ENCODE results near the gene TEDC1.

TEDC1 gene

GRCh38 chr14:105473033-105473676 is 17.9 kb upstream of the TEDC1 start:
- DNase-seq (ENCODE audit: low read depth in 2 of 2): no peak

- peak in 1 of 2 donors; percentile 59 for DNase-seq (ENCODE audit: low read depth in 2 of 2)
Observed at GRCh38 chr14:105473677-105474482, 17.2 kb upstream of the TEDC1 start.

GRCh38 chr14:105474483-105475268 is 16.4 kb upstream of the TEDC1 start, which contains the start of gene CRIP2:
Gene CRIP2 (plus strand): TSS chr14:105474821. CDS start chr14:105474863, 42 bp downstream.
- no peak for DNase-seq (ENCODE audit: low read depth in 2 of 2)

GRCh38 chr14:105475269-105476096 is 15.6 kb upstream of the TEDC1 start:
- no peak for DNase-seq (ENCODE audit: low read depth in 2 of 2)

- no peak for DNase-seq (ENCODE audit: low read depth in 2 of 2)
Observed at GRCh38 chr14:105476097-105476830, 14.8 kb upstream of the TEDC1 start.

DNA sequence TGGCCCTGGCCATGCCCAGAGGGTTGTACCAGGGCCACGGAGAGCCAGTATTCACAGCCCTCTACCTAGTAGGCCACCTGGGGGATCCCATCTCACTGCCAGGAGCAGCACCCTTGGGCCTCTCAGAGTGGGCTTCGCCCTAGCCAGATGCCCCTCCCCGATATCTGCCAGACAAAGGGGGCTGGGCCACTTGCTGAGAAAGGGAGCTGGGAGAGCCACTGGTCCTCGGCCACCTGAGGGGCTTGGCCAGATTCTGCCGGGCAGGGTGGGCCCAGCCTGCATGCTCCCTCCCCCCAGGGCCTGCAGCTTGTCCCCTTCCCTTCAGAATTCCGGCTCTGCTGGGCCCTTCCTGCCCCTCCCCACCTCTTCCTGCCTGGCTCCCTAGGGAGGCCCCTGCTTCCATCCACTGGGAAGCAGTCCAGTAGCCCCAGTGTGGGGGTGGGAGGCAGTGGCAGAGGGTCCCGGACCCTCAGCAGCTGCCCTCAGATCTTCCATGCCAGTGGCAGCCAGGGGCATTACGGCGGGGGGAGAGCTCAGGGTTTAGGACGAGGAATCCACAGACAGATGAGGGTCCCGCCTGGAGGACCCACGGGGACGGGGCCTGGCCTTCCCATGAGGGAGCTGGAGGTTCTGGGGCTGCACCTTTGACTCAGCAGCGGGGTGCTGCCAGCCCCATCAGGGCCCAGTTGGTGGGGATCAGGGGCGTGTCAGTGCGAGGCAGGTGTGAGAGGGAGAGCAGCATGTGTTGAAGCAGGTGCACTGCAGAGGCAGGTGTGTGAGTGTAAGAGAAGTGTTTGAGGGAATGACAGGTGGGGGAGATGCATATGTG is 14.0 kb upstream of the TEDC1 start:
- no peak for DNase-seq (ENCODE audit: low read depth in 2 of 2)

- no peak for DNase-seq (ENCODE audit: low read depth in 2 of 2)
Observed at GRCh38 chr14:105477660-105478397, 13.2 kb upstream of the TEDC1 start.

GRCh38 chr14:105478398-105479251 is 12.4 kb upstream of the TEDC1 start:
- DNase-seq (ENCODE audit: low read depth in 2 of 2): no peak

- no peak for DNase-seq (ENCODE audit: low read depth in 2 of 2)
Observed at GRCh38 chr14:105479431-105480158, 11.5 kb upstream of the TEDC1 start.

DNA sequence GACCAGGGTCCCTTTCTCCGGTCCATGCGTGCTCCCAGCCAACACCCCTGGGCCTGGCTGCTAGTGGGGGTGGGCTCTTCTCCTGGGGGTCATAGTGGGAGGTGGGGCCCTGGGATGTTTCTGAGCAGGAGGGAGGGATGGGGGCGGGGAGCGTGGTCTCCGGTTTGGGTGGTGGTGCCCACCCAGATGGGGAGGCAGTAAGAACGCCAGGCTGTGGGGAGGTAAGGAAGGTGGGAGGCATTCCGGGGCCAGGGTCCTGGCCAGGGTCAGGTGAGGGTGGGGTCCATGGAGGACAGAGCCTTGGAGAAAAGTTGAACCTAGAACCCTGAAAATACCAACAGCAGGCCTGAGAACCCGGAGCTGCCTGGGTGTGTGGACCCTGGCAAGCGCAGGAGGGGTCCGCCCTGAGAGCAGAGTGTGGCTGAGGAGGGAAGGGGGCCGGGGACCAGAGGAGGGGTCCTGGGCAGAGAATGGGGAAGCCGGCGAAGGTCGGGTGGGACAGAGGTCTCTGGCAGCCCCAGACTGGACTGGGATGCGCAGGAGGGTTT is 10.8 kb upstream of the TEDC1 start:
- DNase-seq (ENCODE audit: low read depth in 2 of 2): no peak

DNA sequence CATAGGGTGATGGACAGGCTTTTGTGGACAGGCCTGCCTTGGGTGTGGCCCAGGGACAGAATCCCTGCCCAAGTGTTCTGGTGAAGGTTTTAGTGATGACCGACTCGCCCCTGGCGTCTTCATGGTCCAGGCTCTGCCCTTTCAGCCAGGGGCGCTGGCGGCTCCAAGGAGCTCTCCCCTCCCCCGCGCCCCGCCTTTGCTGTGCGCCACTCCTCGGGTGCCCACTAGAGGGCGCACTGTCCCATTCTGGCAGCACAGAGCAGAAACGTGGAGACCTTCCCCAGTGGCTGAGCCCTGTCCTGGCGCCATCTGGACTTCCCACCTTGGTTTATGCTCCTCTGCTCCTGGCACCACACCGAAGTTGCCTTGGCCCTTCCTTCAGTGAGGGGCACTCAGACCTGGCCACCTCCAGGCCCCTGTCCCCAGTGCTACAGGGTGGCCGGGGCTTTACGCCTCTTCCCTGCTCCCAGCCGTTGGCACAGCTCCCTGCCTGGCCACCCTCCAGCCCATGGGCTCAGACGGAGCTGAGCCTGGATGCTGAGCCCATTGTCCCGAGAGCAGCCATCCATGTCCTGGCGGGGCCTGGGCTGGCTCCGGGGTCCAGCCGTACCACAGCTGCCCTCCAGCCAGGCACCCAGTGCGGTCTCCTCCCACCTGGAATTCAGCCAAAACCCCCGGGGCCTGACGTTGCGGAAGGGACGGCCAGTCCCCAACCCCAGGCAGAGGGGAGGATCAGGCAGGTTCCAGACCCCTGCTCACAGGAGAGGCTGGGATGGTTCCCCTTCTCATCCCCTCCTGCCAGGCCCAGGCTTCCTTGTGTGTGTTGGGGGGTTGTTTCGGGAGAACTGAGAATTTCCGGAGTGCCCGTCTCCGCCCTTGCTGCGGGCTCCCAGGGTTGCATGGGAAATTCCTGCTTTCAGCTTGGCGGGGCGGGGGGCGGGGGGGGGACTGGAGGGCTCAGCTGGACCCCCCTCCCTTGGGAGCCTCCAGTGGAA is 9.9 kb upstream of the TEDC1 start:
- peak; percentile 83 to 91 for DNase-seq (ENCODE audit: low read depth in 2 of 2)

- peak; percentile 82 to 89 for DNase-seq (ENCODE audit: low read depth in 2 of 2)
Observed at GRCh38 chr14:105481886-105482457, 9.1 kb upstream of the TEDC1 start.

DNA sequence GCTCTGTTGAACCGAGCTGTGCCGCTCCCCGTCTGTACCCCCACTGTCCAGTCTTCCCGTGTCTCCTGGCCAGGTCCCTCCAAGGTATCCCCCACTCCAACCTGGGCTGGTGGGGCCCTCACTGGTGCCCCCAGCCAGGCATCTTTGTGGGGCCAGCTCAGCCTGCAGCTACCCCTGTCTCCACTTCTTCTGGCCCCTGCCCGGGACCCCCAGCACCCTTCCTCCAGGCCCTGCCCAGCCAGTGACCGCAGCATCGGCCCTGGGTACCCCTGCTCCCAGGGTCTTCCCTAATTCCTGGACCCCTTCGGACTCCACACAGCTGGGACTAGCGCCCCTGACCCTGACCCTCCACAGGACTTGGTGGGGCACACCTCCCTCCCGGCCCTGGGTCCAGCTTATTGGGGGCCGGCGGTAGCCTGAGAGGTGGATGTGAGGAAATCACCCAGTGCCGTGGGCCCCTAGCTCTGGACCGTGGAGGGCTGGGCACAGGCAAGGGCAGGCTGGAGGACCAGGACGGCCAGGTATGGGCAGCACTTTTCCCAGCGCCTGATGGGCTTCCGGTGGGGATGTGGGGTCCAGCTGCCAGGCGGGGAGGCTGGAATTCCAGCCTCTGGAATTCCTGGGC is 8.4 kb upstream of the TEDC1 start:
- no peak for DNase-seq (ENCODE audit: low read depth in 2 of 2)

- no peak for DNase-seq (ENCODE audit: low read depth in 2 of 2)
Observed at GRCh38 chr14:105483300-105484068, 7.6 kb upstream of the TEDC1 start.

Data from stimulated activated CD4-positive, alpha-beta T cell treated with anti-CD3 and anti-CD28 coated beads, Interleukin-4, amount 100 ng/mL, for 48 hours (primary cell).